KOPT-K1 (cell line): ENCODE results near the gene IL22RA2.
"Not testable (repeated sequence)": the region's sequence is repeated elsewhere in the genome, so short reads cannot be mapped to it uniquely, and the experiment has no call there.

Experiments used
- H3K27ac ChIP-seq: fragments of 200-600 bp; sonication (generic); 2 replicates; pipeline ENCODE4 v1.5.1; 2016; ENCODE audit warnings: antibody characterized with exemption, mild to moderate bottlenecking, low read depth, low read length; ENCODE audit not compliant: poor library complexity, severe bottlenecking
- H3K36me3 ChIP-seq: fragments of 200-600 bp; sonication (generic); 2 replicates; pipeline ENCODE4 v1.5.1; 2017; ENCODE audit warnings: antibody characterized with exemption, mild to moderate bottlenecking, low read length, moderate library complexity; ENCODE audit not compliant: insufficient read depth
- H3K9me3 ChIP-seq: fragments of 200-600 bp; sonication (generic); 2 replicates; pipeline ENCODE4 v1.5.1; 2017; ENCODE audit warnings: antibody characterized with exemption, low read length, mild to moderate bottlenecking; ENCODE audit not compliant: insufficient read depth, poor library complexity, severe bottlenecking

Gene IL22RA2

DNA sequence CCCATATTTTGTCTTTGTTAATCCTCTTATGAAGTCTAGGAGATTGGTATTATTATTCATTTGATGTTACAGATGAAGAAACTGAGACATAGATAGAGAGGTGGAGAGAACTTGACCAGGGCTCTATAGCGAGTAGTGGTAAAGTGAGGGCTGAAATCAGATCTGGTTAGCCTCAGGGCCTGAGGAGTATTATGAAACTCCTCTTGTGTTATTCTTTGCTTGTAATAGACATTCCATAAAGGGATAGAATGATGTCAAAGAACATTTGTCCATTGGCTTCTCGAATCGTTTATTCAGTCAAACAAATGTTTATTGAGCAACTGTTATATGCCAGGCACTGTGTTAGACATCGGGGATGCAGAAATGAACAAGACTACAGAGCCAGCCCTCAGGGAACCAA is at the start of gene IL22RA2:
IL22RA2 (minus strand) TSS at position 144 of the 400 bp plus-strand sequence. CDS start 11,895 bp downstream, outside the sequence.
- no peak within 1 kb of the TSS for H3K27ac ChIP-seq
- H3K36me3 ChIP-seq, result no peaks in the 10 kb centered on the region
- peaks cover 5% of the 10 kb centered on the region for H3K9me3 ChIP-seq

DNA sequence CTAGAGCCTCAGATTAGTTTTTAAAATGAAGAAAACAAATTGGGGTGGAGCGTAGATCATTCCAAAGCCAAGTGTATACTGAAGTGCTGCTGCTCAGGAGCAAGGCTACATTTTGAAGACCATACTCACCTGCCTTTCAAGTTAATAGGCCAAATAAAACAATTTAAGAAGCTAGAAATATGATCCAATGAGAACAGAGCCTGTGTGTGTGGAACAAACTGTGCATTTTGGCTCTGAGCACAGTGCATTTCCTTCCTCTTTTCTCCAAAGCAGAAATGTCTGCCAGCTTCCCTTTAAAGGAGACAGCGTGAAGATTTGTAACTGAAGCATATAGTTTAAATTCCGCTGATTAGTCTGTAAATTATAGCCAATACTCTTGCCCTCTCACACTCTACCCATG is 48.9 kb upstream of the IL22RA2 start:
- Histone ChIP-seq H3K36me3 (no peaks in the 10 kb centered on the region), H3K27ac (no peak overlapping the region), H3K9me3 (no peaks in the 10 kb centered on the region)

DNA sequence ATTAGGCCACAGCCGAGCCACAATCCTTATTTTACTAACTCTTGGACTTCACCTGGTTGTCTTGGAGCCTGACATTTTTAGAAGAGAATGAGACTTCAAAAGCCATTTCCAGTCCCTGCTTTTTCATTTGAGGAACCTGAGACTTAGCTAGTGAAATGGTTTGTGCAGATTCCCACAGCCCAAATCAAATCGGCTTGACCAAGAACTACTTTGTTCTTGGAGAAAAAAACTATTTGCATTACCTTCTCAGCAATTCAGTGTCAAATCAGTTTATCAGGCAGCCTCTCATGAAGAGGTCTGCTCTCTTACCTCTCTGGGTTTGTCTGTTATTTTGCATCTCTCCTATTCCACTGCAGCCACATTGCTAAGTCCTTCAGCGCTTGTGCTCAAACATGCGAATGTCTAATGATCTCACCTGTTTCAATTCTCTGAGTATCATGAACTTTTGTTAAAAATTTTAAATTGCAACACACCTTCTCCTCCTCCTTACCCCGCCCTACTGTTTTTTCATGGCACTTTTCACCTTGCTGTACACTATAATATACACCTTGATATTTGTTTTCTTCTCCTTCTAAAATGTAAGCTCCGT is 46.3 kb upstream of the IL22RA2 start:
- no peaks in the 10 kb centered on the region for H3K36me3 ChIP-seq
- no peaks in the 10 kb centered on the region for H3K9me3 ChIP-seq
- H3K27ac ChIP-seq, result peak overlapping the region; percentile 84

- H3K27ac ChIP-seq, result peak within 1 kb of the TSS; percentile 84
- no peaks in the 10 kb centered on the region for H3K36me3 ChIP-seq
- H3K9me3 ChIP-seq, result peaks cover 1% of the 10 kb centered on the region
These were observed 45.6 kb upstream of the IL22RA2 start, which contains the start of gene IFNGR1 for GRCh38 chr6:137218917-137219663. Gene IFNGR1 (minus strand): TSS chr6:137219385. CDS start chr6:137219327, 58 bp downstream.

GRCh38 chr6:137218473-137218916 is 45.1 kb upstream of the IL22RA2 start:
- Histone ChIP-seq H3K36me3 (no peaks in the 10 kb centered on the region), H3K9me3 (peaks cover 7% of the 10 kb centered on the region), H3K27ac (peak overlapping the region; percentile 84)

DNA sequence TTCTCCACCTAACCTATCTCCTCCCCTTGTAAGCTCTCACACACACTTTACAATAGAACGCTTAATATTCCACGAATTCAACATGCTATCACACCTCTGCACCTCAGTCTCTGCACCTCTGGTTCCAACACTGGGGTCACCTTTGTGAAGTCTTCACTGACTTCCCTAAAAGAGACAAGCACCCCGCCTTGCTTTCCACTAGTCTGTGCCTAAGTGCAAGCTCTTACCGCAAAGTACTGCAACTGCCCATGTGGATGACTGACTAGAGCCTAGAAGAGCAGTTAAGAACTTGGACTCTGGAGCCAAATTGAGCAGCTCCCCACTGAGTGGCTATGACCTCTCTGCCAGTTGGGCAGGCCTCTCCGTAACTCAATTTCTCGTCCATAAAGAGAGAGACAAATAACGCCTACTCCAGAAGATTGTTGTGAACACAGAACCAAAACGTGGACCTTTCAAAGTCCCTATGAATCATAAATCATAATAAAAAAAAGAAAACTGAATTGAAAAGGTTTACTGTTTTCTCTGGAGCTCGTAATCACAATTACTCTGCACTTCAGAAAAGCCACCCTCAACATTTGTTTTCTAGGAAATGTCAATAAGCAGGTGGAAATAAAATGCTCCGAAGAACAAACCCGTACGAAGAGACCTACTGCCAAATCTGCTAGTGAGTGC is 44.5 kb upstream of the IL22RA2 start:
- Histone ChIP-seq H3K9me3 (peaks cover 11% of the 10 kb centered on the region), H3K36me3 (no peaks in the 10 kb centered on the region), H3K27ac (peak overlapping the region; percentile 84)

DNA sequence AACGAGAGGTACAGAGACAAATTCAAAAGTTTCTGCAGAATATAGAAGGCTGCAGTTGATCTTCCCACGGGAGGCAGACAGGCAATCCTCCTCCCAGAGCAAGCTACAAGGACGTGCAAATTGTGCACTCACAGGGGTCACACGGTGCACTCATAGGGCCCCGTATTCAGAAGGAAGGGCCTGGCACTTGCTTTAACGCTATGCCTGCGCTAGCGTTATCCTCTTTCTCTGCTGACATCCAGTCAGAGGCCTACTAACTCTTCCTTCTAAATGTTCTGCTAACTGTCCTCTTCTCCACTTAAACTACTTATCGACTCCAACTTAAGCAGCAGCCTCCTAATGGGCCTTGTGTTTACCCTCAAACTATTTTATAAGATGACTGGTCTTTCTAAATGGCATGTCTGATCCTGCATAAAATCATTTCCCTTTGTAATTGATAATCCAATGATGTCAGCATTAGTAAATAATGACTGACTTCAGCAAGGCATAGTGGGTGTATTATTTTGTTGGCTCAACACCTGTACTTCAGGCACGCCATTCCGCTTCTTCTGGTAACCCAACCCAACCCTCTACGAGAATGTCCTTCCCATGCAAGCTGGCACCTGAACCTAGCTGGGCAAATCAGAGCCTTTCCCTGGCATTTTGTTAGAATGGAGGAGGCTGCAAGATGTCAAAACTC is 43.6 kb upstream of the IL22RA2 start:
- Histone ChIP-seq H3K36me3 (no peaks in the 10 kb centered on the region), H3K27ac (no peak overlapping the region), H3K9me3 (peaks cover 18% of the 10 kb centered on the region)

GRCh38 chr6:137216106-137216505 is 42.7 kb upstream of the IL22RA2 start:
- H3K36me3 ChIP-seq, result no peaks in the 10 kb centered on the region

GRCh38 chr6:137215630-137216029 is 42.2 kb upstream of the IL22RA2 start:
- H3K27ac ChIP-seq, result not testable (repeated sequence)

More at GRCh38 chr6:137216106-137216505, 42.7 kb upstream of the IL22RA2 start:
- Histone ChIP-seq H3K9me3 (peaks cover 27% of the 10 kb centered on the region), H3K27ac (no peak overlapping the region)

GRCh38 chr6:137214931-137215330 is 41.5 kb upstream of the IL22RA2 start:
- H3K27ac ChIP-seq, result no peak overlapping the region
- H3K9me3 ChIP-seq, result peaks cover 38% of the 10 kb centered on the region
- no peaks in the 10 kb centered on the region for H3K36me3 ChIP-seq

More at GRCh38 chr6:137215630-137216029, 42.2 kb upstream of the IL22RA2 start:
- peaks cover 31% of the 10 kb centered on the region for H3K9me3 ChIP-seq
- not testable (repeated sequence) for H3K36me3 ChIP-seq

- H3K36me3 ChIP-seq, result no peaks in the 10 kb centered on the region
- H3K9me3 ChIP-seq, result peaks cover 50% of the 10 kb centered on the region
- H3K27ac ChIP-seq, result no peak overlapping the region
These were observed 40.4 kb upstream of the IL22RA2 start for GRCh38 chr6:137213813-137214212.

DNA sequence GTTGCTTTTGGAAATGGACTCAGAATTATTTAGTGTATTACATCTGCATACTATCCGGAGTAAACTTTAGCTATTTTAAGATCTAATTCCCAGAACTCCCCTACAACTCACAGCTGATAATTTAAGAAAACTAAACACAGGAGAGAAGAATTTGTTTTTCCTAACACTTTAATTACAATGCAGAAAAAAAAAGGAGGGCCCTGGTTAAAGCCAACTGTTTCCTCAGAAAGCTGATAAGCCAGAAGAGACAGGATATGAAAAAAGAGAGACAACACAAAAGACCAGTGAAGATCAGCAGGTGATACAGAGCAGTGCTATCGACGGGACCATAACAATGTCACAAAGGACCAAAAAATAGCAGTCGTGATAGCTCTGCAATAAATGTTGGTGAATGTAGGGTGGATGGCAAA is 39.9 kb upstream of the IL22RA2 start:
- Histone ChIP-seq H3K27ac (no peak overlapping the region), H3K36me3 (no peaks in the 10 kb centered on the region), H3K9me3 (peaks cover 54% of the 10 kb centered on the region)

DNA sequence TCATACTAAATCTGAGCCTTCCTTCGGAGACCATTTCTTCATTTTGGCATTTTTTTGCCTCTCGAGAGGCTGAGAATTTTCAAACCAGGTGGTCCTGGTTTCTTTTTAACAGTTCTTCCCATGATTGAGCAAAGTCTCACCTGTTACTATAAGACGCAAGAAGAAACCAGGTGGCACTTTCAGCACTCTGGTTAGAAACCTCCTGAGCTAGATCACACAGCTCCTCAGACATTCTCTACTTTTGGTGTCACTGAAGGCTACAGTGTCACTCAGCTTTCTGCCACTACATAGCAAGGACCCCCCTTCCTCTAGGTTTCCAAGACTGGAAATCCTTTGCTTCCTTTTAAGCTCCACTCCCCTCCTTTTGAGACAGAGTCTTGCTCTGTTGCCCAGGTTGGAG is 38.5 kb upstream of the IL22RA2 start:
- H3K36me3 ChIP-seq, result no peaks in the 10 kb centered on the region
- peaks cover 69% of the 10 kb centered on the region for H3K9me3 ChIP-seq
- no peak overlapping the region for H3K27ac ChIP-seq

- Histone ChIP-seq H3K36me3 (no peaks in the 10 kb centered on the region), H3K27ac (no peak overlapping the region), H3K9me3 (peaks cover 72% of the 10 kb centered on the region)
These were observed 37.5 kb upstream of the IL22RA2 start for GRCh38 chr6:137210903-137211302.

GRCh38 chr6:137208279-137208678 is 34.8 kb upstream of the IL22RA2 start:
- peaks cover 23% of the 10 kb centered on the region for H3K36me3 ChIP-seq
- no peak overlapping the region for H3K27ac ChIP-seq
- peaks cover 63% of the 10 kb centered on the region for H3K9me3 ChIP-seq
